Cardiac fibroblast (primary cell): Measurements from ENCODE around the gene SCFD2.
A peak's percentile ranks its signal among the peaks of the same experiment; 100 is the strongest.
"Not testable (repeated sequence)": the region's sequence is repeated elsewhere in the genome, so short reads cannot be mapped to it uniquely, and the experiment has no call there.

Experiments used
- DNase-seq, 2 donors: peaks; one replicate each; pipeline versions ENCODE4 v3.0.0 to v3.0.0-alpha.2; 2010; ENCODE audit warnings: low read depth in 2 of 2
- H3K4me3 ChIP-seq, 2 donors: replicated peaks in 1 of 2; 1 replicate in 1 of 2; 2 replicates in 1 of 2; pipeline ENCODE4 v1.5.1; 2011; ENCODE audit warnings: low read depth in 2 of 2, low read length in 2 of 2, mild to moderate bottlenecking in 2 of 2, moderate library complexity in 1 of 2
- TF ChIP-seq, protein P1 (sequence below): IDR thresholded peaks from one replicate; pipeline ENCODE4 v1.5.1; 2011; ENCODE audit warnings: low read depth, mild to moderate bottlenecking, low read length, inconsistent platforms

Gene SCFD2

DNA sequence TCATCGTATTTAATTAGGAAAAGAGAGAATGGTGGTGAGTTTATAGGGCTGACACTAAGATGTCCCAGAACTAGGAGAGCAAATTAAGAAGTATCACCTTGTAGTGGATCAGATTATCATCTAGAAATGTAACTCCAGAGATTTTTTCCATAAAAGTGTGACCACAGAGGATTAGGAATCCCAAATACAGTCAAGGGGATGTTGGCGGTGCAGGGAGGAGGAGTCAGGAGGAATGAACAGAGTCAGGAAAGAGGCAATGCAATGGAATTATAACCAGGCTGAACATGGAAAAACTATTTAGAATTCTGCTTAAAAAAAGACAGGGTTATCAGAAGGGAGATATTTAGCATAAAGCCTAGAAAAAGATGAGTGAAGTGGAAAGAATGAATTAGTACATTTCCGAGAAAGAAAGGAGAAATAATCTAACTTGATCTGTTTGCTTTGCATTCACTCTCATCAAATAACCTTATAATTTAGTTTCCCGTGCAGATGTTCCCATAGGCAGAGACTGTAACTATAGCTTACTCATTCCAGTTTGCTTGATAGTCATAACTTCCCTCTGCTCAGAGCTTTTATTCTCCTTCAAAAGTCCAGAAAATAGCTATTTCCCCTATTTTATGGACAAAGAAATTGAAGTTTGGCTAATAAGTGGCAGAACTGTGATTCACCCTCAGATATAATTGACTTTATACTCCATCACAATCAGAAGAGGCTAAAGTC, 56.4 kb downstream of the SCFD2 start:
- TF ChIP-seq, protein P1, sequence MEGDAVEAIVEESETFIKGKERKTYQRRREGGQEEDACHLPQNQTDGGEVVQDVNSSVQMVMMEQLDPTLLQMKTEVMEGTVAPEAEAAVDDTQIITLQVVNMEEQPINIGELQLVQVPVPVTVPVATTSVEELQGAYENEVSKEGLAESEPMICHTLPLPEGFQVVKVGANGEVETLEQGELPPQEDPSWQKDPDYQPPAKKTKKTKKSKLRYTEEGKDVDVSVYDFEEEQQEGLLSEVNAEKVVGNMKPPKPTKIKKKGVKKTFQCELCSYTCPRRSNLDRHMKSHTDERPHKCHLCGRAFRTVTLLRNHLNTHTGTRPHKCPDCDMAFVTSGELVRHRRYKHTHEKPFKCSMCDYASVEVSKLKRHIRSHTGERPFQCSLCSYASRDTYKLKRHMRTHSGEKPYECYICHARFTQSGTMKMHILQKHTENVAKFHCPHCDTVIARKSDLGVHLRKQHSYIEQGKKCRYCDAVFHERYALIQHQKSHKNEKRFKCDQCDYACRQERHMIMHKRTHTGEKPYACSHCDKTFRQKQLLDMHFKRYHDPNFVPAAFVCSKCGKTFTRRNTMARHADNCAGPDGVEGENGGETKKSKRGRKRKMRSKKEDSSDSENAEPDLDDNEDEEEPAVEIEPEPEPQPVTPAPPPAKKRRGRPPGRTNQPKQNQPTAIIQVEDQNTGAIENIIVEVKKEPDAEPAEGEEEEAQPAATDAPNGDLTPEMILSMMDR, result no peak
- peak in 1 of 2 donors; percentile 5 for DNase-seq
- no peak overlapping the region for H3K4me3 ChIP-seq

DNA sequence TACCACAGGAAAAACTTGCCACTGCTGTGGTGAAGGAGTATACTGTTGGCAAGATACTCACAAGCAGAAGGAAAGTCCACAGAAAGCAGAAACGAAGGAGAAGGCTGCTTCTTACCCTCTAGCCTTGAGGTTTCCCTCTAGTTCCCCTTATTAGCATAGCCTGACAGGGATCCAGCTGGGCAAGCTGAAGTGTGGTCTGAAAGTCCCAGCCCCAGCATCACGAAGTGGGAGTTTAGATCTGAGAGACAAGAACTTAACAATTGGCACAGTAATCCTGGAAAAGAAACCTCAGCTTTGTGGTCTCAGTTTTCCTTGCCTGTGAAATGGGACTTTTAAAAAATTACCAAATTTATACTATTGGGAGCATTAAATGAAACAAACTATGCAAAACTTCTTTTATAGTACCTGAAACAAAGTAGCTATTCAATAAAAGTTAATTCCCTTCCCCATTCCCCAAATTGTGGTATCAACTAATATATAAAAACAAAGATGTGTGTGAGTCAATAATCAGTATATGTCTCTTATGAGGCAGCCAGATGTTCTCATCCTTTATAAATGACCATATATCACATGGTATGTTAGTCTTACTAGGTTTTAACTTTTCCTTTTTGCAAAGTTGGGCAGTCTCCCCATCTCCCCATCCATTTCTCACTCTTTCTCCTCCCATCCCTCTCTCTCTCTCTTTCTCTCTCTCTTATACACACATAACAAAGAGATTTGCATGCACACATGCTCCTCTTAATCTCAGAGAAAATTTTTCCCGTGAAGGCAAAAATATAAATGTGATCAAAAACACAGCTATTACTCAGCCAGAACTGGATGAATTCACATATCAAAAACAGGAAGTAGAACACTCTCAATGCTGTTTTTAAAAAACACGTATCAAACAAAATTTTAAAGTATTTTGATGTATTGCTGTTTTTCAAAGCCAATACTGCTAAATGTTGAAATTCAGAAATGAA, 57.8 kb downstream of the SCFD2 start:
- TF ChIP-seq, protein P1, result no peak
- peak in 1 of 2 donors; percentile 38 for DNase-seq
- H3K4me3 ChIP-seq, result no peak overlapping the region

DNA sequence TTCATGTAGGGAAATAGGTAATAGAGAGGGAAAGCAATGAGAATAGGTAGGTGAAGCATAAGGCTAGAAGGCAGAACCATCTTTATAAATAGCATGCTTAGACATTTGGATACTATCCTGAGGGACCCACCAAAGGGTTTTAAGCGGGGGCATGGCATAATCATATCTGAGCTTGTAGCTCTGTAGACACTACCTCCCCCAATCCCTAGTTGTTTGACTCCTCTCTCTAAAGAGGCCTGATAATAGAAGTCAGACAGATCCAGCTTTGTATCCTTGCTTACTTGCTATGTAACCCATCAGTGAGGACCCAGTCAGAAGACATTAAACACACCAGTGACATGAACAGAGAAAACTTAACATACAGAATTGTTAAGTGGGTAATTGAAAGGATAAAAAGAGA, 58.7 kb downstream of the SCFD2 start:
- TF ChIP-seq, protein P1, result no peak
- H3K4me3 ChIP-seq, result no peak overlapping the region
- DNase-seq, result no peak

DNA sequence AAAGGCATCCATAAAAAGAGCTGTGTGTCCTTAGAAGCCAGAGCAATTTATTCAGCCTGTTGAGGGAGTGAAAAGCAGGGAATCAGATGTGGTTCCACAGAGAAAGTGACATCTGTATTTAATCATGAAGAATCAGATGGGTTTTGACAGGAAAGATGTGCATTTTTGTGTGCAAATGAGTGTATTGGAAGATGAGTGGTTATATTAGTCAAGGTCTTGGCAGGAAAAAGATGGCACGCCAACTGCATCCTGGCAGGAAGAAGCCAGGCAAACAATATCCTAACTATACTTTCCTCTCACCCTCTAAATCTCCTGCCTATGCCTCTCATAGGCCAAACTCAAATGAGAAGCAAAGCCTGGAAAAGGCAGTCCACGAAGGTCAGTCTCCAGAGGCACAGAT, 59.1 kb downstream of the SCFD2 start:
- DNase-seq, result peak; percentile 26 to 64
- no peak overlapping the region for H3K4me3 ChIP-seq
- TF ChIP-seq, protein P1, result no peak

DNA sequence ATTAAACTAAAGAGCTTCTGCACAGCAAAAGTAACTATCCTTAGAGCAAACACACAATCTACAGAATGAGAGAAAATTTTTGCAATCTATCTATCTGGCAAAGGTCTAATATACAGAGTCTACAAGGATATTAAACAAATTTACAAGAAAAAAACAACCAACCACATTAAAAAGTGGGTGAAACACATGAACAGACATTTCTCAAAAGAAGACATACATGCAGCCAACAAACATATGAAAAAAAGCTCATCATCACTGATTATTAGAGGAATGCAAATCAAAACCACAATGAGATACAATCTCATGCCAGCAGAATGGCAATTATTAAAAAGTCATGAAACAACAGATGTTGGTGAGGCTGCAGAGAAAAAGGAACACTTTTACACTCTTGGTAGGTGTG, 73.7 kb downstream of the SCFD2 start:
- H3K4me3 ChIP-seq, DNase-seq: not testable (repeated sequence)

DNA sequence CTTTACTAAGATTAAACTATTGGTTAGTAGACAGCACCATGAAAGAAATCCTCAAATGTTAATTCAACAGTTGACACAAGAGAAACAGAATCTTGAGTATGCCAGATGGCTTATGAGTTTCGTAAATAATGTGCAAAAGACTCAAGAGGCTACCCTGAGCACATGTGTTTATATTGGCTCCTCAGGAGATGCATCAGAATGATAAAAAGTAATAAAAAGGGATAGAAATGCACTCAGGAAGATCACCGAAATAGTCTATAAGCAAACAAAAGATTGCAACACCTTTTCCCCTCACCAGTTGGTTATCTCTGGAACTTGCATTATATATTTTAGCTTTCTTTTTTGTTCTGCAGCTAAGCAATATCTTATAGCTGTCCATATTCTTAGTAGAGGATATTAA, 84.4 kb downstream of the SCFD2 start:
- no peak overlapping the region for H3K4me3 ChIP-seq
- TF ChIP-seq, protein P1, result no peak
- peak in 1 of 2 donors; percentile 21 for DNase-seq

DNA sequence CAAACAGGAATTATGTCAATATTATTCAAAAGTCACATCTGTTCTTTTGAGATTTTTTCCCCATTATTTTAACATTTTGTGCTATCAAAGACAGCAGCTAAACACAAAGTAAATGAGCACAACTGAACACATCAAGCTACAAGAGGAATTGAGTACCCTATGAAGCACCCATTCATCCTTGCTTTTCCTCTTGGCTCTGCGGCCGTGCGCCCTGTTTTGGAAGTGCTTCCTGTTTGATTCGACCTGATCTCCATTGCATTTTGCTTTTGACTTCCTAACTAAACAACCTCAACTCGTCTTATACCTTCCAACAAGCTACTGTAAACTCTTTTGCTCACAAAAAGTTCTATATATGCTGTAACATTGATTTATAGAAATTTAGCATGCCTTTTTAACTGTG, 85.0 kb downstream of the SCFD2 start:
- TF ChIP-seq, protein P1, result no peak
- H3K4me3 ChIP-seq, result no peak overlapping the region
- DNase-seq, result no peak
